ENCODE measurements around the gene FGF11. TPM values are rescaled to one million over a fixed set of nuclear protein-coding genes. Genes with fewer than 3 reads are reported as not detected.
A peak's percentile ranks its signal among the peaks of the same experiment; 100 is the strongest.

FGF11 gene
- total and polyA plus RNA-seq, 4 donors, result 0.47 to 3.5 (median 0.66) TPM

DNA sequence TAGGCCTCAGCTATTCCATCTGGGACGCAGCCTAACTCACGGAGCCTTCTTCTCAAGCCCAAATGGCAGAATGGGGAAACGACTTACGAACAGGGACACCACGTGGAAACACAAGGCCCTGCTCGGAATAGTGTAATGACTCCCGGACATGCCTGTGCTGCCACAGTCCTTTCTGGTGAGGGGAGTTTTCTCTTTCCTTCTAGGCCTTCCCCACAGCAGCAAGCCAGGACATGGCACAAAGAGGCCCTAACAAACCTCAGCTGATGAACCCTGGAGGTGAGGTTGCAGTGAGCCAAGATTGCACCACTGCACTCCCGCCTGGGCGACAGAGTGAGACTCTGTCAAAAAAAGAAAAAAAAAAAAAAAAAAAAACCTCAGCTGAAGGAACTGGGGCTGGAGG is 24.8 kb downstream of the FGF11 start:
- Histone ChIP-seq H3K27ac (ENCODE audit: low read depth in 1 of 2, low read length in 1 of 2) (no peak overlapping the region), H3K4me1 (ENCODE audit: control insufficient read depth in 5 of 5, insufficient read depth in 5 of 5, low read length in 5 of 5) (peaks cover 0 to 11% (median 4%) of the 10 kb centered on the region in 5 donors), H3K9ac (ENCODE audit: insufficient read depth in 1 of 2, low read length in 2 of 2) (no peak overlapping the region), H3K36me3 (ENCODE audit: control insufficient read depth in 4 of 4, insufficient read depth in 4 of 4, low read length in 4 of 4) (peaks cover 2 to 40% (median 15%) of the 10 kb centered on the region in 4 donors), H3K27me3 (ENCODE audit: control insufficient read depth in 3 of 3, insufficient read depth in 3 of 3, low read length in 2 of 3) (no peaks in the 10 kb centered on the region), H3K4me3 (no peak overlapping the region), H3K9me3 (ENCODE audit: control insufficient read depth in 4 of 4, insufficient read depth in 3 of 4, low read length in 3 of 4) (no peaks in the 10 kb centered on the region)
- TF ChIP-seq, protein P1, sequence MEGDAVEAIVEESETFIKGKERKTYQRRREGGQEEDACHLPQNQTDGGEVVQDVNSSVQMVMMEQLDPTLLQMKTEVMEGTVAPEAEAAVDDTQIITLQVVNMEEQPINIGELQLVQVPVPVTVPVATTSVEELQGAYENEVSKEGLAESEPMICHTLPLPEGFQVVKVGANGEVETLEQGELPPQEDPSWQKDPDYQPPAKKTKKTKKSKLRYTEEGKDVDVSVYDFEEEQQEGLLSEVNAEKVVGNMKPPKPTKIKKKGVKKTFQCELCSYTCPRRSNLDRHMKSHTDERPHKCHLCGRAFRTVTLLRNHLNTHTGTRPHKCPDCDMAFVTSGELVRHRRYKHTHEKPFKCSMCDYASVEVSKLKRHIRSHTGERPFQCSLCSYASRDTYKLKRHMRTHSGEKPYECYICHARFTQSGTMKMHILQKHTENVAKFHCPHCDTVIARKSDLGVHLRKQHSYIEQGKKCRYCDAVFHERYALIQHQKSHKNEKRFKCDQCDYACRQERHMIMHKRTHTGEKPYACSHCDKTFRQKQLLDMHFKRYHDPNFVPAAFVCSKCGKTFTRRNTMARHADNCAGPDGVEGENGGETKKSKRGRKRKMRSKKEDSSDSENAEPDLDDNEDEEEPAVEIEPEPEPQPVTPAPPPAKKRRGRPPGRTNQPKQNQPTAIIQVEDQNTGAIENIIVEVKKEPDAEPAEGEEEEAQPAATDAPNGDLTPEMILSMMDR (IDR thresholded peaks at IDR 0.05; ENCODE audit: control extremely low read depth, extremely low read depth), result no peak
- DNase-seq, result no peak
- no peak for ATAC-seq (ENCODE audit: insufficient read depth, low FRiP score)
- WGBS, 2 donors, result 90% methylated on average over 9 of the region's 9 CpGs

DNA sequence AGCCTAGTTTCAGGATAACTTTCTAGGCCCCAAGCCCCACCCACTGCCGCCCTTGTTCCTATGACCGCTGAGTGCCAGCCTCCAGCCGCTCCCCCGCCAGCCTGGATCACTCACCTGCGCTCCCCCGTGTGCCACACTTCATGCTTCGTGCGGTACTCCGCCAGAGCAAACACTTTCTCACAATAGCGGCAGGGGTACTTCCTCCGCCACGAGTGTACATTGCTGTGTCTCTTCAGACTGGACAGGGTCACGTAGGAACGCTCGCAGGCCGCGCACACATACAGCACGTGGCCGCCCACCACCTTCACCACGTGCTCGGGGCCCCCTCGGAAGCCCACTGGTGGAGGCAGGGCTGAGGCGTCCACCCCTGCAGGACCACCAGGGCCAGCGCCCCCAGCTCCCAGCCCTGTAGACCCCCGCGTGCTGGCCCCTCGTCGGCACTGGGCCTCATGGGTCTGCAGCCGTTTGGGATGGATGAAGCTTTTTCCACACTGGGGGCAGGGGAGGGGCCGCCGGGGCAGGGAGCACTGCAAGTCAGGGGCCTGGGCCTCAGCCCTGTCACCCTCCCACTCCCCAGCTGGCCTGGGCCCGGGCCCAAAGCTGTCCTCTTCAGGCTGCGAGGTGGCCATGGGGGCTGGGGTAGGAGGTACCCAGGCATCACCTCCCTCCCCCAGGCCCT is 26.4 kb downstream of the FGF11 start:
- DNase-seq, result peak in 2 of 3 donors; percentile 54 to 57
- TF ChIP-seq, protein P1 (IDR thresholded peaks at IDR 0.05; ENCODE audit: control extremely low read depth, extremely low read depth), result no peak
- no peaks in the 10 kb centered on the region for H3K9me3 ChIP-seq (ENCODE audit: control insufficient read depth in 4 of 4, insufficient read depth in 3 of 4, low read length in 3 of 4)
- 76 to 85% methylated on average over 33 of the region's 33 CpGs for WGBS, 2 donors
- peak overlapping the region in 1 of 2 donors; percentile 59 for H3K27ac ChIP-seq (ENCODE audit: low read depth in 1 of 2, low read length in 1 of 2)
- no peak overlapping the region for H3K4me3 ChIP-seq
- H3K27me3 ChIP-seq (ENCODE audit: control insufficient read depth in 3 of 3, insufficient read depth in 3 of 3, low read length in 2 of 3), result no peaks in the 10 kb centered on the region
- no peak for ATAC-seq (ENCODE audit: insufficient read depth, low FRiP score)
- peaks cover 0 to 13% (median 4%) of the 10 kb centered on the region in 5 donors for H3K4me1 ChIP-seq (ENCODE audit: control insufficient read depth in 5 of 5, insufficient read depth in 5 of 5, low read length in 5 of 5)
- H3K9ac ChIP-seq (ENCODE audit: insufficient read depth in 1 of 2, low read length in 2 of 2), result no peak overlapping the region
- peaks cover 2 to 40% (median 15%) of the 10 kb centered on the region in 4 donors for H3K36me3 ChIP-seq (ENCODE audit: control insufficient read depth in 4 of 4, insufficient read depth in 4 of 4, low read length in 4 of 4)

DNA sequence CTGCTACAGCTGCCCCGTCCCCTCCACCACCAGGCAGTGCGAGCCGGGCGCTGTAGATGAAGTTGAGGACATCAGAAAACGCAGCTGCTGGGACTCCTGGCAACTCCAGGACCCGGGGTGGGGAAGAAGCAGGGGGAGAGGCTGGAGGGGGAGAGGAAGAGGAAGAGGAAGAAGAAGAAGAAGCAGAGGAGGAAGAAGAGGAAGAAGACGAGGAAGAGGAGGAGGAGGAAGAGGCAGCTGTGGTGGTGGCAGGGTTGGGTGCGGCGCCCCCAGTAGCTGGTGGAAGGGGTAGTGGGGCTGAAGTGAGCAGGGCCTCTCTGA is 27.0 kb downstream of the FGF11 start:
- Histone ChIP-seq H3K4me3 (no peak overlapping the region), H3K36me3 (ENCODE audit: control insufficient read depth in 4 of 4, insufficient read depth in 4 of 4, low read length in 4 of 4) (peaks cover 0 to 40% (median 15%) of the 10 kb centered on the region in 4 donors), H3K9me3 (ENCODE audit: control insufficient read depth in 4 of 4, insufficient read depth in 3 of 4, low read length in 3 of 4) (no peaks in the 10 kb centered on the region), H3K27ac (ENCODE audit: low read depth in 1 of 2, low read length in 1 of 2) (peak overlapping the region; percentile 59 to 82), H3K9ac (ENCODE audit: insufficient read depth in 1 of 2, low read length in 2 of 2) (no peak overlapping the region), H3K4me1 (ENCODE audit: control insufficient read depth in 5 of 5, insufficient read depth in 5 of 5, low read length in 5 of 5) (peaks cover 0 to 13% (median 4%) of the 10 kb centered on the region in 5 donors), H3K27me3 (ENCODE audit: control insufficient read depth in 3 of 3, insufficient read depth in 3 of 3, low read length in 2 of 3) (no peaks in the 10 kb centered on the region)
- DNase-seq, result no peak
- TF ChIP-seq, protein P1 (IDR thresholded peaks at IDR 0.05; ENCODE audit: control extremely low read depth, extremely low read depth), result no peak
- 58 to 76% methylated on average over 9 of the region's 9 CpGs for WGBS, 2 donors
- no peak for ATAC-seq (ENCODE audit: insufficient read depth, low FRiP score)

Measured in lung (tissue), 12 donors.